Activated CD4-positive, alpha-beta memory T cell treated with anti-CD3 and anti-CD28 coated beads, Interleukin-2, amount 10 ng/mL, durations not matched to agents 7 days and 5 days (primary cell): ENCODE results near the gene ZP2. TPM values are rescaled to one million over a fixed set of nuclear protein-coding genes. Genes with fewer than 3 reads are reported as not detected.
"Not testable (repeated sequence)": the region's sequence is repeated elsewhere in the genome, so short reads cannot be mapped to it uniquely, and the experiment has no call there.

Experiments
- CTCF ChIA-PET: fragments of 350-600 bp; sonication (Branson Sonifier 250); formaldehyde crosslinking; loops from one replicate; lab custom pipeline; 2021; ENCODE audit warnings: antibody characterized with exemption, inconsistent platforms; lab: Charles Lee
- POLR2A ChIA-PET: fragments of 350-600 bp; sonication (Branson Sonifier 250); formaldehyde crosslinking; loops from one replicate; lab custom pipeline; 2021; ENCODE audit warnings: antibody characterized with exemption; lab: Charles Lee
- DNase-seq: peaks from one replicate; pipeline ENCODE4 v3.0.0-alpha.2; 2020
- H3K27ac Mint-ChIP-seq: one replicate; pipeline ENCODE4 v1.8.0; 2021; ENCODE audit warnings: mild to moderate bottlenecking, mixed read lengths
- H3K27me3 Mint-ChIP-seq: one replicate; pipeline ENCODE4 v1.8.0; 2021; ENCODE audit warnings: mixed read lengths
- H3K36me3 Mint-ChIP-seq: one replicate; pipeline ENCODE4 v1.8.0; 2021; ENCODE audit warnings: low read depth, mixed read lengths
- H3K4me1 Mint-ChIP-seq: one replicate; pipeline ENCODE4 v1.8.0; 2021; ENCODE audit warnings: mixed read lengths
- H3K4me3 Mint-ChIP-seq: one replicate; pipeline ENCODE4 v1.8.0; 2021; ENCODE audit warnings: mild to moderate bottlenecking, mixed read lengths
- H3K9me3 Mint-ChIP-seq: one replicate; pipeline ENCODE4 v1.8.0; 2021; ENCODE audit warnings: mixed read lengths
- total RNA-seq, 2 experiments: library from RNA; stranded (reverse); gene quantifications; one replicate each; pipeline ENCODE4 v1.2.3, GENCODE V29; 2021

Gene ZP2
- under 1 TPM; 0.10 to 0.20 TPM for total RNA-seq

- H3K27me3 Mint-ChIP-seq = peaks cover 12% of the 10 kb centered on the region
- CTCF ChIA-PET = no interaction called here
- no peak for DNase-seq
These were observed at the start of gene ZP2 for GRCh38 chr16:21211486-21211885. TSS of gene ZP2 (minus strand) at chr16:21211574. CDS start at chr16:21211547, 27 bp downstream.

DNA sequence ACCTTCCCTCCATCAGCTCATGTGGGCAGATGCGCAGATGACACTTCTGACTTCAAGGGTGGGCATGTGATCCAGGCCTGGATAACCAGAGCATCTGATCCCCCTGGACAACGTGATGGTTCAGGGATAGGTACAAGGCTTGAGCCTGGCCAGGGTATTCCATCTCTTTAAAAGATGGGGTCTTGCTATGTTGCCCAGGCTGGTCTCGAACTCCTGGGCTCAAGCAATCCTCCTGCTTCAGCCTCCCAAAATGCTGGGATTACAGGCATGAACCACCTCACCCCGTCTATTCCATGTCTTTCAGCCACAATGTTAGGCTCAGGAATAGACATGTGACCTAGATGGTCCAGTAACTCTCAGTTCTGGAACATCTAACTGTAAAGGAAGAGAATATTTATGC, 45.9 kb upstream of the ZP2 start:
- no peaks in the 10 kb centered on the region for H3K9me3 Mint-ChIP-seq
- no peak overlapping the region for H3K27ac Mint-ChIP-seq
- no peaks in the 10 kb centered on the region for H3K4me1 Mint-ChIP-seq
- H3K4me3 Mint-ChIP-seq = no peak overlapping the region
- CTCF ChIA-PET = no interaction called here
- POLR2A ChIA-PET = no interaction called here
- no peaks in the 10 kb centered on the region for H3K36me3 Mint-ChIP-seq
- peaks cover 14% of the 10 kb centered on the region for H3K27me3 Mint-ChIP-seq
- no peak for DNase-seq

More at GRCh38 chr16:21211486-21211885, at the start of gene ZP2:
- no peak within 1 kb of the TSS for H3K27ac Mint-ChIP-seq
- no peak within 1 kb of the TSS for H3K4me3 Mint-ChIP-seq
- H3K36me3 Mint-ChIP-seq = no peaks in the 10 kb centered on the region
- no peaks in the 10 kb centered on the region for H3K4me1 Mint-ChIP-seq
- no peaks in the 10 kb centered on the region for H3K9me3 Mint-ChIP-seq
- POLR2A ChIA-PET = no interaction called here

DNA sequence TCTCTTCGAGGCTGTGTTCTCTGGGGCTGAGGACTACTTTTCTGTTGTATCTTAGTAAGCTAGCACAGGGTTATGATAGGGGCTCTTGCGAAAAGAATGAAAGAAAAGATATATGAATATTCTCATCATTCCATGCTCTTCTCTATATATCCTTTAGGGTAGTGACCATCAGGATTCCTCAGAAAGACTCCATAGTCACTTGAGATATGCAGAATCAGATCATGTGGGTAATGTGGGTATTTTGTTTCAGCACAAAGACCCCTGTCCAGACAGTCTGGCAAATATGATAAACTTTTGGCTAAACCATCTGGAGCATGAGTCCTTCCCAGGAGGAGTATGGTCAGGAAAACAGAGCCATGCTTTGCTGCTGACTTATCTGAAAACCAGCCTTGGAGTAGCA, 45.3 kb upstream of the ZP2 start:
- no peak for DNase-seq
- Mint-ChIP-seq H3K9me3 (no peaks in the 10 kb centered on the region), H3K27ac (no peak overlapping the region), H3K4me3 (no peak overlapping the region), H3K4me1 (no peaks in the 10 kb centered on the region), H3K27me3 (peaks cover 14% of the 10 kb centered on the region), H3K36me3 (no peaks in the 10 kb centered on the region)
- POLR2A ChIA-PET = no interaction called here
- CTCF ChIA-PET = no interaction called here

DNA sequence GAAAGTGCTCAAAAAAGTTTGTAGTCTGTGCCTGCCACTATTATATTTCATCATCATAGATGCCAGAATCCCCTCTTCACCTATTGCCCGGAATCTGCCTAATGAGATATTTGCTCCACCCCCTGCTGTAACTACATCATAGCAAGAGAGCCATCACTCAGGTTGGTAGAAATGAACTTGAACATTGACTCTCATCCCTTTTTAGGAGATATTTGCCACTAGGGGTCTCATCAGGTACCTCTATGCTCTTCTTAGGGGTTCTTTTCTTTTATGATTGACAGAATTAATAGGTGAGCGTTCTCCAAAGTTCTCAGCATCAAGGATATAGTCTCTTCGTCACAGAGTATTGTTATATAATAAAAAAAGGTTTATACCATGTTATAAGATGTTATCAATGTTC, 42.1 kb upstream of the ZP2 start:
- no peaks in the 10 kb centered on the region for H3K4me1 Mint-ChIP-seq
- no peaks in the 10 kb centered on the region for H3K36me3 Mint-ChIP-seq
- no peak overlapping the region for H3K4me3 Mint-ChIP-seq
- H3K9me3 Mint-ChIP-seq = no peaks in the 10 kb centered on the region
- CTCF ChIA-PET = no interaction called here
- no peak for DNase-seq
- H3K27me3 Mint-ChIP-seq = peaks cover 24% of the 10 kb centered on the region
- POLR2A ChIA-PET = no interaction called here
- no peak overlapping the region for H3K27ac Mint-ChIP-seq

- CTCF ChIA-PET = no interaction called here
- H3K9me3 Mint-ChIP-seq = no peaks in the 10 kb centered on the region
- POLR2A ChIA-PET = no interaction called here
- H3K4me1 Mint-ChIP-seq = no peaks in the 10 kb centered on the region
- H3K36me3 Mint-ChIP-seq = no peaks in the 10 kb centered on the region
- peaks cover 26% of the 10 kb centered on the region for H3K27me3 Mint-ChIP-seq
- H3K4me3 Mint-ChIP-seq = no peak overlapping the region
- DNase-seq = no peak
- H3K27ac Mint-ChIP-seq = no peak overlapping the region
These were observed 38.9 kb upstream of the ZP2 start for GRCh38 chr16:21250072-21250923.

- H3K9me3 Mint-ChIP-seq, CTCF ChIA-PET, DNase-seq, H3K4me3 Mint-ChIP-seq, H3K4me1 Mint-ChIP-seq, H3K27ac Mint-ChIP-seq, H3K36me3 Mint-ChIP-seq, POLR2A ChIA-PET: not testable (repeated sequence)
- peaks cover 29% of the 10 kb centered on the region for H3K27me3 Mint-ChIP-seq
These were observed 36.8 kb upstream of the ZP2 start for GRCh38 chr16:21248179-21248578.

GRCh38 chr16:21244518-21245215, 33.3 kb upstream of the ZP2 start:
- H3K36me3 Mint-ChIP-seq = no peaks in the 10 kb centered on the region
- no peak overlapping the region for H3K4me3 Mint-ChIP-seq
- peaks cover 23% of the 10 kb centered on the region for H3K27me3 Mint-ChIP-seq

GRCh38 chr16:21242756-21243155, 31.4 kb upstream of the ZP2 start:
- H3K27me3 Mint-ChIP-seq = peaks cover 22% of the 10 kb centered on the region
- ChIA-PET POLR2A (no interaction called here), CTCF (no interaction called here)
- H3K27ac Mint-ChIP-seq = no peak overlapping the region
- H3K36me3 Mint-ChIP-seq = no peaks in the 10 kb centered on the region
- DNase-seq = no peak
- no peaks in the 10 kb centered on the region for H3K9me3 Mint-ChIP-seq
- no peaks in the 10 kb centered on the region for H3K4me1 Mint-ChIP-seq
- H3K4me3 Mint-ChIP-seq = no peak overlapping the region

More at GRCh38 chr16:21244518-21245215, 33.3 kb upstream of the ZP2 start:
- ChIA-PET CTCF (interaction anchor here (0.6 kb wide), 1 partner anchor 169 kb away, joined by 3 read pairs; no protein-coding TSS in a partner anchor), POLR2A (no interaction called here)
- Mint-ChIP-seq H3K27ac (no peak overlapping the region), H3K9me3 (no peaks in the 10 kb centered on the region), H3K4me1 (no peaks in the 10 kb centered on the region)
- no peak for DNase-seq

DNA sequence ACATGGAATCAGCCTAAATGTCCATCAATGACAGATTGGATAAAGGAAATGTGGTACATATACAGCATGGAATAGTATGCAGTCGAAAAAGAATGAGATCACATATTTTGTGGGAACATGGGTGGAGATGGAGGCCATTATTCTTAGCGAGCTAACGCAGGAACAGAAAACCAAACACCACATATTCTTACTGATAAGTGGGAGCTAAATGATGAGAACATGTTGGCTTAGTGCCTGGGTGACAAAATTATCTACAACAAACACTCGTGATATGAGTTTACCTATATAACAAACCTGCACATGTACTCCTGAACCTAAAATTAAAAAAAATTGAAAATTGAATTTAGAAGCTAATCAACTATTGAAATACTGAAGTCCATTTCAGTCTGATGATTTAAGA, 28.3 kb upstream of the ZP2 start:
- H3K4me3 Mint-ChIP-seq = no peak overlapping the region
- CTCF ChIA-PET = no interaction called here
- peaks cover 16% of the 10 kb centered on the region for H3K27me3 Mint-ChIP-seq
- no peak for DNase-seq
- POLR2A ChIA-PET = no interaction called here
- no peak overlapping the region for H3K27ac Mint-ChIP-seq
- H3K9me3 Mint-ChIP-seq = no peaks in the 10 kb centered on the region
- H3K36me3 Mint-ChIP-seq = no peaks in the 10 kb centered on the region
- H3K4me1 Mint-ChIP-seq = no peaks in the 10 kb centered on the region

GRCh38 chr16:21236831-21237230, 25.5 kb upstream of the ZP2 start:
- Mint-ChIP-seq H3K4me1 (no peaks in the 10 kb centered on the region), H3K27me3 (peaks cover 27% of the 10 kb centered on the region), H3K9me3 (no peaks in the 10 kb centered on the region), H3K36me3 (no peaks in the 10 kb centered on the region), H3K27ac (no peak overlapping the region), H3K4me3 (no peak overlapping the region)
- ChIA-PET CTCF (no interaction called here), POLR2A (no interaction called here)
- DNase-seq = no peak

DNA sequence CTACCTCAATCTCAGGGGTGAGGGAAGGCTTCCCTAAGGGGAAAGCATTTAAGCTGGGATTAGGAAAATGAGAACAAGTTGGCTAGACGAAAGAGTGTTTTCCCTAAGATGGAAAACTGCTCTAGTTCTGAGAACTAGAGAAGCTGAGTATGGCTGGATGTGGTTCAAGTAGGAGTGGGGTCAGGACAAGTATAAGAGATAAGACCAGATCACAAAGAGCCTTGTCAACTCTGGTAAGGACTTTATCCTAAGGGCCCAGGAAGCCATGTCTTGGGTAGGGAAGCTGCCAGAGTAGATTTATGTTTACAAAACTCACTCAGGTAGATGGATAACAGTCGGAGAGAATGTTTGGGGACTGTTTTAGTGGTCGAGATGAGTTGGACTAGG, 23.8 kb upstream of the ZP2 start:
- Mint-ChIP-seq H3K27me3 (peaks cover 36% of the 10 kb centered on the region), H3K4me1 (no peaks in the 10 kb centered on the region), H3K9me3 (no peaks in the 10 kb centered on the region), H3K4me3 (no peak overlapping the region), H3K27ac (no peak overlapping the region), H3K36me3 (no peaks in the 10 kb centered on the region)
- ChIA-PET POLR2A (no interaction called here), CTCF (no interaction called here)
- DNase-seq = no peak

- no peak for DNase-seq
- CTCF ChIA-PET = no interaction called here
- no peak within 1 kb of the TSS for H3K4me3 Mint-ChIP-seq
- POLR2A ChIA-PET = no interaction called here
- no peaks in the 10 kb centered on the region for H3K9me3 Mint-ChIP-seq
- peaks cover 39% of the 10 kb centered on the region for H3K27me3 Mint-ChIP-seq
- no peaks in the 10 kb centered on the region for H3K36me3 Mint-ChIP-seq
- no peak within 1 kb of the TSS for H3K27ac Mint-ChIP-seq
- no peaks in the 10 kb centered on the region for H3K4me1 Mint-ChIP-seq
These were observed 22.3 kb upstream of the ZP2 start, which contains the start of gene ANKS4B for GRCh38 chr16:21233521-21234150. TSS of gene ANKS4B (plus strand) at chr16:21233699. CDS start at chr16:21233738, 39 bp downstream.

DNA sequence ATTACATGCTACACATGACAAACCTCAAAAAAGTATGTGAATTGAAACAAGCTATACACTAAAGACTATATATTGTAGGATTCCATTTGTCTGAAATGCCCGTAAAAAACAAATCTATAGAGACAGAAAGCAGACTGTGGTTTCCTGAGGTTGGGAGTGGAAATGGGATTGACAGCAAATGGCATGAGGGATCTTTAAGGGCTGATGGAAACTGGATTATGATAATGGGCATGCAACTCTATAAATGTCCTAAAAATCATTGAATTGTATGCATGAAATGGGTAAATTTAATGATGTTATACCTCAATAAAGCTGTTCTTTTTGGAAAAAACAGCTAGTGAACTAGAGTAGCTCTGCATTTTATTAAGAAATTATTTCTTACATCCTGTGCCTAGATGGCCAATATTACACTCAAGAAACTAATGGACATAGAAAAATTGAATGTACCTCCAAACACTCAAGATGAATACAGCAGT, 21.7 kb upstream of the ZP2 start:
- Mint-ChIP-seq H3K9me3 (no peaks in the 10 kb centered on the region), H3K27ac (no peak overlapping the region), H3K4me1 (no peaks in the 10 kb centered on the region), H3K4me3 (no peak overlapping the region), H3K27me3 (peaks cover 44% of the 10 kb centered on the region), H3K36me3 (no peaks in the 10 kb centered on the region)
- POLR2A ChIA-PET = no interaction called here
- CTCF ChIA-PET = no interaction called here
- no peak for DNase-seq
